K562 (cell line): ENCODE data around the gene PELI2. TPM values are rescaled to one million over a fixed set of nuclear protein-coding genes. Genes with fewer than 3 reads are reported as not detected.
A peak's percentile ranks its signal among the peaks of the same experiment; 100 is the strongest.

Experiments used
- ATAC-seq: fragments of 200-7000 bp; cut with Tn5 transposase; 3 replicates; pipeline ENCODE4 v1.9.1; 2020; ENCODE audit warnings: moderate library complexity
- BruUV-seq: library from RNA; stranded (reverse); fragments of 400-500 nt; replicated peaks from 2 replicates; lab custom pipeline; 2021; lab: Mats Ljungman, UMichigan
- CTCF ChIA-PET: fragments of 300-600 bp; formaldehyde crosslinking; extraction: SDS; loops from one replicate; lab custom pipeline; 2021; ENCODE audit warnings: low intra/inter-chr PET ratio; lab: Yijun Ruan, JAX
- POLR2A ChIA-PET: fragments of 300-600, 350-650 bp; sonication (Branson Sonifier 250); formaldehyde crosslinking; extraction: SDS; loops from one replicate; lab custom pipeline; 2021; ENCODE audit warnings: antibody characterized with exemption, inconsistent platforms; lab: Yijun Ruan, JAX
- DNase-seq, 4 experiments: peaks; one replicate each; pipeline versions ENCODE4 v3.0.0 to v3.0.0-alpha.2; 2011 to 2018; ENCODE audit warnings: low spot score in 3 of 4, mixed read lengths in 3 of 4; ENCODE audit errors: extremely low read depth in 1 of 4
- FAIRE-seq: peaks from 2 replicates; lab custom pipeline; 2011; peaks lifted over from hg19 to GRCh38; lab: Jason Lieb, UNC
- H2AFZ ChIP-seq: 2 replicates; pipeline ENCODE4 v1.6.0; 2011; ENCODE audit warnings: low read depth, low read length, control low read depth, inconsistent platforms
- H3K27ac ChIP-seq: fragments of 200-600 bp; 3 replicates; pipeline ENCODE4 v1.8.0; 2011; ENCODE audit warnings: low read depth, mild to moderate bottlenecking, control low read depth, inconsistent platforms, low read length, moderate library complexity, mixed read lengths; ENCODE audit errors: extremely low read depth
- H3K27me3 ChIP-seq, 2 experiments: fragments of 300-600 bp in 1 of 2; 2 replicates in 1 of 2; 3 replicates in 1 of 2; pipeline versions ENCODE4 v1.6.0 to v1.8.0; 2011; ENCODE audit warnings: inconsistent platforms in 2 of 2, low read length in 2 of 2, mild to moderate bottlenecking in 1 of 2, mixed read lengths in 1 of 2, moderate library complexity in 1 of 2; ENCODE audit not compliant: control insufficient read depth in 2 of 2, insufficient read depth in 2 of 2
- H3K36me3 ChIP-seq: fragments of 300-600 bp; 3 replicates; pipeline ENCODE4 v1.8.0; 2011; ENCODE audit warnings: mild to moderate bottlenecking, low read length, inconsistent platforms; ENCODE audit not compliant: control insufficient read depth, insufficient read depth
- H3K4me1 ChIP-seq, 2 experiments: fragments of 200-600 bp in 1 of 2; replicated peaks in 1 of 2; 2 replicates in 1 of 2; 3 replicates in 1 of 2; pipeline versions ENCODE4 v1.5.1 to v1.8.0; 2011; ENCODE audit warnings: inconsistent platforms in 2 of 2, low read length in 2 of 2, mild to moderate bottlenecking in 1 of 2, mixed read lengths in 1 of 2, moderate library complexity in 1 of 2; ENCODE audit not compliant: control insufficient read depth in 2 of 2, insufficient read depth in 2 of 2
- H3K4me2 ChIP-seq: 2 replicates; pipeline ENCODE4 v1.6.1; 2011; ENCODE audit warnings: low read length, control low read depth, inconsistent platforms, mixed read lengths; ENCODE audit not compliant: insufficient read depth
- H3K4me3 ChIP-seq: fragments of 200-600 bp; sonication (generic), shearing (Covaris generic); 2 replicates; pipeline ENCODE4 v1.5.1; 2016; ENCODE audit warnings: control low read depth, inconsistent platforms
- H3K79me2 ChIP-seq: fragments of 200-600 bp; 3 replicates; pipeline ENCODE4 v1.8.0; 2011; ENCODE audit warnings: low read length, inconsistent platforms; ENCODE audit not compliant: control insufficient read depth, insufficient read depth
- H3K9ac ChIP-seq, 2 experiments: 2 replicates each; pipeline versions ENCODE4 v1.6.0 to v1.6.1; 2011; ENCODE audit warnings: low read depth in 2 of 2, low read length in 2 of 2, control low read depth in 1 of 2, inconsistent platforms in 1 of 2, mild to moderate bottlenecking in 1 of 2, mixed read lengths in 1 of 2; ENCODE audit not compliant: insufficient read depth in 1 of 2
- H3K9me1 ChIP-seq: one replicate; pipeline ENCODE4 v1.6.0; 2011; ENCODE audit warnings: inconsistent platforms, mild to moderate bottlenecking, low read length, moderate library complexity; ENCODE audit not compliant: control insufficient read depth, insufficient read depth
- H3K9me3 ChIP-seq: replicated peaks from 2 replicates; pipeline ENCODE4 v1.5.1; 2011; ENCODE audit warnings: low read depth, low read length, inconsistent platforms; ENCODE audit not compliant: control insufficient read depth, insufficient read depth
- H4K20me1 ChIP-seq: replicated peaks from 2 replicates; pipeline ENCODE4 v1.6.1; 2011; ENCODE audit warnings: low read length, inconsistent platforms, mixed read lengths; ENCODE audit not compliant: control insufficient read depth, insufficient read depth
- KDM1A ChIP-seq, 2 experiments: fragments of 450-650 bp; IDR thresholded peaks; 2 replicates each; pipeline ENCODE4 v1.6.1; 2016; ENCODE audit warnings: mild to moderate bottlenecking in 2 of 2
- RCOR1 ChIP-seq, 2 experiments: IDR thresholded peaks; 2 replicates each; pipeline ENCODE4 v1.6.1; 2012; ENCODE audit warnings: low read depth in 2 of 2, low read length in 2 of 2, borderline replicate concordance in 1 of 2, improper control_type of control experiment in 1 of 2
- ZNF584 ChIP-seq: fragments of 200-800 bp; sonication (Bioruptor generic); IDR thresholded peaks from 2 replicates; pipeline ENCODE4 v1.6.1; 2016; ENCODE audit warnings: low read depth, mild to moderate bottlenecking, missing genetic modification characterization, missing compliant biosample characterization
- WGBS: fragments of 100-300 bp; shearing (Covaris generic); methylation state at CpG from one replicate; pipeline ENCODE4 v1.1.6; 2016; ENCODE audit warnings: low coverage, mixed read lengths; ENCODE audit not compliant: insufficient coverage; ENCODE audit errors: missing lambda C conversion rate; 5-methylcytosine and 5-hydroxymethylcytosine counted together
- in situ Hi-C: fragments of 300-500 bp; cut with MboI; formaldehyde crosslinking; loops from 4 replicates; pipeline ENCODE4 v1.15.0; 2018; ENCODE audit warnings: inconsistent platforms, mixed read lengths
- intact Hi-C: fragments of 100-400 bp; cut with micrococcal nuclease; formaldehyde crosslinking; loops from 2 replicates; pipeline ENCODE4 v1.14.2; 2022
- polyA plus RNA-seq, 8 experiments: library from polyadenylated mRNA; depleted of rRNA in 4 of 8; stranded (reverse) in 5 of 8; unstranded in 3 of 8; fragments of >200 nt; fragmentation: Nextera tagmentation in 2 of 8; fragmentation: Illumina TruSeq in 1 of 8; extraction: Ambion mirVana in 2 of 8; extraction: Trizol in 1 of 8; gene quantifications; 2 replicates each; pipeline versions ENCODE4 v1.2.1 to v1.2.3, GENCODE V29; 2011 to 2014; ENCODE audit warnings: inconsistent platforms in 1 of 8, missing spikeins in 1 of 8
- total RNA-seq, 7 experiments: library from RNA; depleted of rRNA in 6 of 7; stranded (reverse); fragments of >200 nt in 6 of 7; fragmentation: Illumina TruSeq in 2 of 7; extraction: Trizol in 2 of 7; gene quantifications; 2 replicates each; pipeline versions ENCODE4 v1.2.1 to v1.2.3, GENCODE V29; 2011 to 2021; ENCODE audit warnings: low replicate concordance in 1 of 7
- TF ChIP-seq, protein P1 (sequence below), 2 experiments: fragments of 450-650 bp; formaldehyde crosslinking in 1 of 2; IDR thresholded peaks; 2 replicates each; pipeline versions ENCODE4 v1.4.0 to v1.6.1; 2014 to 2020; ENCODE audit warnings: mild to moderate bottlenecking in 2 of 2, borderline replicate concordance in 1 of 2, low read depth in 1 of 2

PELI2 gene
- total and polyA plus RNA-seq, 9 of the 15 experiments (the other 6 are each of a cell fraction or from before 2014, with no cell fraction given) = 0.20 to 1.5 (median 0.44) TPM

DNA sequence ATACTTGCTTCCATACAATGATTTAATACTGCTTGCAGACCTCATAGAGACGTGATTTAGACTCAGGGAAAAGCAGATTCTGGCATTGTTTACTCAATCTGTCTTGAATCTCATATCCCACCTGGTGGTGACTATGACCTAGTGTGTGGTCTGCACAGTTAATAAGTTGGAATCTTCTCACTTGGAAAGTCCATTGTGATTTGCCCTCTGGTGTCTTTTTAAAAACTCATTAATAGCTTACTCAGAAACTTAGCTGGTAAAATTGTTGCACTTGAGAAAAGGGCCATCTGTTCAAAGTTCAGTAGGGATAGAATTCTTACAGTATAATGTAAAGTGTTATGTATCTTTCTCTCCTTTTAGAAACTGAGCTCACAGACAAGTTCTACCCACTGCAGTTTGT, 106.0 kb downstream of the PELI2 start:
- Histone ChIP-seq H3K4me1 (peaks cover 5 to 28% of the 10 kb centered on the region in 2 experiments; a peak in 4 of 5 replicates), H3K27me3 (no peaks in the 10 kb centered on the region), H3K9me1 (no peaks in the 10 kb centered on the region), H3K9me3 (peaks cover 2% of the 10 kb centered on the region; the same call in 1 of the 2 replicates), H4K20me1 (no peaks in the 10 kb centered on the region), H3K4me2 (no peak overlapping the region), H3K9ac (no peak overlapping the region), H3K79me2 (no peaks in the 10 kb centered on the region), H2AFZ (no peak overlapping the region), H3K27ac (no peak overlapping the region), H3K36me3 (no peaks in the 10 kb centered on the region), H3K4me3 (no peak overlapping the region)
- no peak for FAIRE-seq
- no peak for TF ChIP-seq ZNF584 (CRISPR knock-in tag)
- TF ChIP-seq, protein P1, sequence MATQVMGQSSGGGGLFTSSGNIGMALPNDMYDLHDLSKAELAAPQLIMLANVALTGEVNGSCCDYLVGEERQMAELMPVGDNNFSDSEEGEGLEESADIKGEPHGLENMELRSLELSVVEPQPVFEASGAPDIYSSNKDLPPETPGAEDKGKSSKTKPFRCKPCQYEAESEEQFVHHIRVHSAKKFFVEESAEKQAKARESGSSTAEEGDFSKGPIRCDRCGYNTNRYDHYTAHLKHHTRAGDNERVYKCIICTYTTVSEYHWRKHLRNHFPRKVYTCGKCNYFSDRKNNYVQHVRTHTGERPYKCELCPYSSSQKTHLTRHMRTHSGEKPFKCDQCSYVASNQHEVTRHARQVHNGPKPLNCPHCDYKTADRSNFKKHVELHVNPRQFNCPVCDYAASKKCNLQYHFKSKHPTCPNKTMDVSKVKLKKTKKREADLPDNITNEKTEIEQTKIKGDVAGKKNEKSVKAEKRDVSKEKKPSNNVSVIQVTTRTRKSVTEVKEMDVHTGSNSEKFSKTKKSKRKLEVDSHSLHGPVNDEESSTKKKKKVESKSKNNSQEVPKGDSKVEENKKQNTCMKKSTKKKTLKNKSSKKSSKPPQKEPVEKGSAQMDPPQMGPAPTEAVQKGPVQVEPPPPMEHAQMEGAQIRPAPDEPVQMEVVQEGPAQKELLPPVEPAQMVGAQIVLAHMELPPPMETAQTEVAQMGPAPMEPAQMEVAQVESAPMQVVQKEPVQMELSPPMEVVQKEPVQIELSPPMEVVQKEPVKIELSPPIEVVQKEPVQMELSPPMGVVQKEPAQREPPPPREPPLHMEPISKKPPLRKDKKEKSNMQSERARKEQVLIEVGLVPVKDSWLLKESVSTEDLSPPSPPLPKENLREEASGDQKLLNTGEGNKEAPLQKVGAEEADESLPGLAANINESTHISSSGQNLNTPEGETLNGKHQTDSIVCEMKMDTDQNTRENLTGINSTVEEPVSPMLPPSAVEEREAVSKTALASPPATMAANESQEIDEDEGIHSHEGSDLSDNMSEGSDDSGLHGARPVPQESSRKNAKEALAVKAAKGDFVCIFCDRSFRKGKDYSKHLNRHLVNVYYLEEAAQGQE (IDR thresholded peaks at IDR 0.05; ENCODE audit: borderline replicate concordance) = peak; percentile 9; the same call in 1 of the 2 replicates
- TF ChIP-seq, protein P1 (CRISPR knock-in tag; IDR thresholded peaks at IDR 0.05; ENCODE audit: low read depth) = no peak
- TF ChIP-seq RCOR1 (IDR thresholded peaks at IDR 0.05; ENCODE audit: borderline replicate concordance in 1 of 2, low read depth in 2 of 2, low read length in 2 of 2) = no peak
- 0 out of 4 replicates have a peak, but pooled peaks of 1 of the 2 experiments have one; percentile 14 for TF ChIP-seq KDM1A (IDR thresholded peaks at IDR 0.05)
- POLR2A ChIA-PET = no interaction called here
- BruUV-seq = no TSS peak
- WGBS = 8% methylated on average over 1 of the region's 1 CpG
- CTCF ChIA-PET = no interaction called here
- ATAC-seq = no peak
- intact Hi-C loops = loop anchor here (10.0 kb wide), 1 partner anchor 109 kb away; the partner anchor contains the start of gene PELI2
- in situ Hi-C loops = no loop called here
- no peak for DNase-seq
